UCSD-AML1 (cell line): ENCODE data around the gene CCDC69.
"Not testable (repeated sequence)": the region's sequence is repeated elsewhere in the genome, so short reads cannot be mapped to it uniquely, and the experiment has no call there.

Experiments
- DNase-seq: peaks from one replicate; lab custom pipeline; 2025; ENCODE audit not compliant: unreplicated experiment; lab: John Stamatoyannopoulos, UW

CCDC69 gene

GRCh38 chr5:151223447-151224264 lies at the start of gene CCDC69:
CCDC69 (minus strand) TSS chr5:151224092; CDS start chr5:151223970, 122 bp downstream.
- peak; percentile 76 for DNase-seq

GRCh38 chr5:151271336-151271735 lies 47.4 kb upstream of the CCDC69 start:
- no peak for DNase-seq

- no peak for DNase-seq
Measured at GRCh38 chr5:151270599-151270998, 46.7 kb upstream of the CCDC69 start.

- no peak for DNase-seq
Measured at GRCh38 chr5:151267491-151268260, 43.8 kb upstream of the CCDC69 start.

GRCh38 chr5:151264113-151264512 lies 40.2 kb upstream of the CCDC69 start:
- DNase-seq = no peak

GRCh38 chr5:151262532-151262931 lies 38.6 kb upstream of the CCDC69 start:
- DNase-seq = no peak

- DNase-seq = no peak
Measured at GRCh38 chr5:151259931-151260330, 36.0 kb upstream of the CCDC69 start.

- no peak for DNase-seq
Measured at GRCh38 chr5:151258816-151259215, 34.9 kb upstream of the CCDC69 start.

- no peak for DNase-seq
Measured at GRCh38 chr5:151258201-151258611, 34.3 kb upstream of the CCDC69 start.

- DNase-seq = no peak
Measured at GRCh38 chr5:151257731-151258181, 33.9 kb upstream of the CCDC69 start.

- DNase-seq = no peak
Measured at GRCh38 chr5:151255621-151256286, 31.9 kb upstream of the CCDC69 start.

- not testable (repeated sequence) for DNase-seq
Measured at GRCh38 chr5:151254990-151255389, 31.1 kb upstream of the CCDC69 start.

- DNase-seq = no peak
Measured at GRCh38 chr5:151254556-151254955, 30.7 kb upstream of the CCDC69 start.

- no peak for DNase-seq
Measured at GRCh38 chr5:151253605-151253950, 29.7 kb upstream of the CCDC69 start.

- peak; percentile 99 for DNase-seq
Measured at GRCh38 chr5:151252762-151253604, 29.1 kb upstream of the CCDC69 start, which contains the start of gene GM2A. GM2A (plus strand) TSS chr5:151253185; CDS start chr5:151253217, 32 bp downstream.

GRCh38 chr5:151251621-151252020 lies 27.7 kb upstream of the CCDC69 start:
- no peak for DNase-seq

GRCh38 chr5:151251001-151251551 lies 27.2 kb upstream of the CCDC69 start:
- no peak for DNase-seq

GRCh38 chr5:151250346-151251000 lies 26.6 kb upstream of the CCDC69 start:
- no peak for DNase-seq

GRCh38 chr5:151249281-151249680 lies 25.4 kb upstream of the CCDC69 start:
- no peak for DNase-seq

- no peak for DNase-seq
Measured at GRCh38 chr5:151248651-151249050, 24.8 kb upstream of the CCDC69 start.
